GM19238 (cell line): ENCODE measurements around the gene RPUSD2.

Experiments
- DNase-seq: peaks from one replicate; pipeline ENCODE4 v3.0.0; 2011; ENCODE audit warnings: low spot score; ENCODE audit not compliant: insufficient read length

The RPUSD2 gene

DNA sequence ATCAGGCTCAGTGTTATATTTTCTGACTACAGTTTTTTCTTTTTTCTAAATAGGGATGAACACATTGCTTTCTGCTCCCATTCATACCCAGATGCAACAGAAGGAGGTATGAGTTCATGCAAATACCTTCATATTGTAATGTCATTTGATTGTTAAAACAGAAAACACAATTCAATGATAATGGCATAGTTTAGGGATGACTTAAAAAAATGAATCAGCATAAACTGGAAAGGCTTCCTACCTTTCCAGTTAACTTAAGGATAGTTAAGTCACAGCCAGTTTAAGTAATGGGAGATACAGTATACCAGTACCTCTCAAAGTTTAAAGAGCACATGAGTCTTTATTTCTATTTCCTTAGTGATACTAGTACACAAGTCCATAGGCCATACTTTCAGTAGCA lies 49.8 kb downstream of the RPUSD2 start:
- DNase-seq: no peak

DNA sequence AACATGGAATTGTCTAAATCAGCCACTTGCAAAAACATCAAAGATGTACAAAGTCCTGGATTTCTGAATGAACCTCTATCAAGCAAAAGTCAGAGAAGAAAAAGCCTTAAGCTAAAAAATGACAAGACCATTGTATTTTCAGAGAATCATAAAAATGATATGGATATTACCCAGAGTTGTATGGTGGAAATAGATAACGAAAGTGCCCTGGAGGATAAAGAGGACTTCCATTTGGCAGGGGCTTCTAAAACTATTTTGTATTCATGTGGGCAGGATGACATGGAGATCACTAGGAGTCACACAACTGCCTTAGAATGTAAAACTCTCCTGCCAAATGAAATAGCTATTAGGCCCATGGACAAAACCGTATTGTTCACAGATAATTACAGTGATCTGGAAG lies 54.3 kb downstream of the RPUSD2 start:
- no peak for DNase-seq
